ENCODE data around the gene RPTOR.

DNA sequence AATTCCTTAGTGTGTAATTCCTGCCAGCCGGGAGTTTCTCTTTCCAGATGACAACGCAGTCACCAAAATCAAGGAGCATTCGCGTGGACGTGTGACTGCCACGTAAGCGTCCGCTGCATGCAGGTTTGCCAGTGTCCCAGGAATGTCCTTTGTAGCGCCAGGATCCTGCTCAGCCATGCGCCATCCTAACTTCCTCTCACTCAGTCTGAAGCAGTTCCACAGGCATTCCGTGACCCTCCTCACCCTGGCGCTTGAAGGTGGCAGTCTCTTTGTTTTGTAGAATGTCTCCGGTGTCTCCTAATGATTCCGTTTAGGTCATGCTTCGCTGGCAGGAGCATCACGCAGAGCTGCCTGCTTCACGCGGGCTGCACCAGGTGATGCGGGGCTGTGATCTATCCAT, 88.6 kb downstream of the RPTOR start:
- TF ChIP-seq, protein P1, sequence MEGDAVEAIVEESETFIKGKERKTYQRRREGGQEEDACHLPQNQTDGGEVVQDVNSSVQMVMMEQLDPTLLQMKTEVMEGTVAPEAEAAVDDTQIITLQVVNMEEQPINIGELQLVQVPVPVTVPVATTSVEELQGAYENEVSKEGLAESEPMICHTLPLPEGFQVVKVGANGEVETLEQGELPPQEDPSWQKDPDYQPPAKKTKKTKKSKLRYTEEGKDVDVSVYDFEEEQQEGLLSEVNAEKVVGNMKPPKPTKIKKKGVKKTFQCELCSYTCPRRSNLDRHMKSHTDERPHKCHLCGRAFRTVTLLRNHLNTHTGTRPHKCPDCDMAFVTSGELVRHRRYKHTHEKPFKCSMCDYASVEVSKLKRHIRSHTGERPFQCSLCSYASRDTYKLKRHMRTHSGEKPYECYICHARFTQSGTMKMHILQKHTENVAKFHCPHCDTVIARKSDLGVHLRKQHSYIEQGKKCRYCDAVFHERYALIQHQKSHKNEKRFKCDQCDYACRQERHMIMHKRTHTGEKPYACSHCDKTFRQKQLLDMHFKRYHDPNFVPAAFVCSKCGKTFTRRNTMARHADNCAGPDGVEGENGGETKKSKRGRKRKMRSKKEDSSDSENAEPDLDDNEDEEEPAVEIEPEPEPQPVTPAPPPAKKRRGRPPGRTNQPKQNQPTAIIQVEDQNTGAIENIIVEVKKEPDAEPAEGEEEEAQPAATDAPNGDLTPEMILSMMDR (IDR thresholded peaks at IDR 0.05; ENCODE audit: insufficient read depth, low read depth, low read length): no peak
- TF ChIP-seq EZH2 (IDR thresholded peaks at IDR 0.05; ENCODE audit: insufficient read depth, low read length): no peak
